GM21619 (cell line): ENCODE data around the gene KRTAP5-5.

ENCODE experiments used
- ATAC-seq: cut with Tn5 transposase; IDR thresholded peaks from one replicate; pipeline ENCODE4 v1.9.1; 2021; ENCODE audit not compliant: unreplicated experiment

The KRTAP5-5 gene

GRCh38 chr11:1674173-1675131, 44.9 kb downstream of the KRTAP5-5 start:
- ATAC-seq, result no peak

- ATAC-seq, result no peak
These were observed 46.1 kb downstream of the KRTAP5-5 start for GRCh38 chr11:1675536-1676228.

- no peak for ATAC-seq
These were observed 46.7 kb downstream of the KRTAP5-5 start for GRCh38 chr11:1676229-1676740.

GRCh38 chr11:1679881-1680280, 50.3 kb downstream of the KRTAP5-5 start:
- no peak for ATAC-seq
